IMR-90 (cell line): ENCODE results near the gene LMNB1.

Experiments used
- CTCF ChIP-seq: conservative IDR thresholded peaks from 2 replicates; pipeline ENCODE4 v1.5.1; 2012; ENCODE audit warnings: mild to moderate bottlenecking, low read depth, low read length, improper control_type of control experiment
- POLR2A ChIP-seq: IDR thresholded peaks from 2 replicates; pipeline ENCODE4 v1.6.1; 2012; ENCODE audit warnings: mild to moderate bottlenecking, low read depth, low read length
- RFX5 ChIP-seq: IDR thresholded peaks from 2 replicates; pipeline ENCODE4 v1.8.0; 2012; ENCODE audit warnings: low read depth, mild to moderate bottlenecking, low read length, moderate library complexity

DNA sequence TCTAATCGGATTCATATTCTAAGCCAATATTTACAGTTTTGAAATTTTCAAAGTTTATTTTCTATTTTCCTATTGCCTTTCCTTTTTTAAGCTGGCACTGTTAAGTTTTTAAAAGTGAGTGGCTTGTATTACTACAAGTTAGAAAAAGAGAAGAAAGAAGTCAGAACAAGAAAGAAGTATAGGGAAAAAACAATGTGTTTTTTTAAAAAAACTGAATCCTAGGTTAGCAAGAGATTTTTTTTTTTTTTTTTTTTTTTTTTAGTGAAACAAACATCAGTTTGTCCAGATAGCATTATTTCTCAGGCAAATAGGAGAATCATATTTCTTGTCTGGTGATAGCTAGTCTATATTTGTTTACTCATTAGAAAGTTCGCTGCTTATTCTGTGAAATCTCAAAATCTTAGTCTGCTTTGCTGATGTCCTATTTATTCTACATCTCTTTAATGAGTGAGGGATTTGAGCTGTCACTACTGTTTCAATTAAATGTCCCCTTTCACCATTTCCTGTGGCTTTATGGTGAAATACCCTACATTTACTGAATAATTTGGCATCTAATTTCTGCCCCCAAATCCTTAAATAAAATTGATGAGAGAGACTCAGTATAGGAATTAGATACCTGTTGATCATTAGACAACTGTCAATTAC is 19.1 kb upstream of the LMNB1 start:
- no peak for TF ChIP-seq RFX5
- TF ChIP-seq CTCF, result no peak
- no peak for TF ChIP-seq POLR2A
